Mesenchymal stem cell (in vitro differentiated cells and primary cell): ENCODE results near the gene KDM1A.

ENCODE experiments used
- DNase-seq: peaks from one replicate; pipeline ENCODE4 v3.0.0-alpha.2; 2013
- H2AFZ ChIP-seq: one replicate; pipeline ENCODE4 v1.6.1; 2013; ENCODE audit warnings: low read depth, mild to moderate bottlenecking, control low read depth, inconsistent platforms, low read length, moderate library complexity
- H2AK5ac ChIP-seq: 2 replicates; pipeline ENCODE4 v1.6.1; 2013; ENCODE audit warnings: low read length, moderate library complexity, mild to moderate bottlenecking, inconsistent platforms; ENCODE audit not compliant: severe bottlenecking
- H2BK120ac ChIP-seq: one replicate; pipeline ENCODE4 v1.6.1; 2013; ENCODE audit warnings: low read depth, mild to moderate bottlenecking, inconsistent platforms, low read length, moderate library complexity
- H2BK12ac ChIP-seq, 2 experiments: one replicate each; pipeline ENCODE4 v1.6.1; 2013; ENCODE audit warnings: inconsistent platforms in 2 of 2, low read length in 2 of 2, mild to moderate bottlenecking in 2 of 2, moderate library complexity in 2 of 2, control low read depth in 1 of 2
- H2BK15ac ChIP-seq: one replicate; pipeline ENCODE4 v1.6.1; 2013; ENCODE audit warnings: mild to moderate bottlenecking, low read depth, inconsistent platforms; ENCODE audit not compliant: poor library complexity, severe bottlenecking
- H2BK5ac ChIP-seq: 2 replicates; pipeline ENCODE4 v1.6.1; 2013; ENCODE audit warnings: low read depth, mild to moderate bottlenecking, low read length, control low read depth, inconsistent platforms; ENCODE audit not compliant: poor library complexity, severe bottlenecking
- H3K14ac ChIP-seq, 2 experiments: one replicate each; pipeline ENCODE4 v1.6.1; 2013; ENCODE audit warnings: inconsistent platforms in 2 of 2, low read length in 2 of 2, control low read depth in 1 of 2, mild to moderate bottlenecking in 1 of 2, moderate library complexity in 1 of 2
- H3K18ac ChIP-seq, 2 experiments: one replicate each; pipeline ENCODE4 v1.6.1; 2013; ENCODE audit warnings: inconsistent platforms in 2 of 2, low read length in 2 of 2, control low read depth in 1 of 2, low read depth in 1 of 2, mild to moderate bottlenecking in 1 of 2
- H3K23ac ChIP-seq, 2 experiments: one replicate each; pipeline ENCODE4 v1.6.1; 2013; ENCODE audit warnings: inconsistent platforms in 2 of 2, low read length in 2 of 2, mild to moderate bottlenecking in 2 of 2, moderate library complexity in 2 of 2, control low read depth in 1 of 2
- H3K27ac ChIP-seq: 2 replicates; pipeline ENCODE4 v1.5.1; 2013; ENCODE audit warnings: mild to moderate bottlenecking, moderate library complexity, low read length, control low read depth, inconsistent platforms; ENCODE audit not compliant: poor library complexity, severe bottlenecking
- H3K27me3 ChIP-seq, 2 experiments: 2 replicates each; pipeline versions ENCODE4 v1.6.1 to v1.7.0; 2013; ENCODE audit warnings: low read length in 2 of 2, mild to moderate bottlenecking in 2 of 2, moderate library complexity in 2 of 2, control low read depth in 1 of 2, inconsistent platforms in 1 of 2; ENCODE audit not compliant: control insufficient read depth in 1 of 2, insufficient read depth in 1 of 2
- H3K36me3 ChIP-seq, 2 experiments: 2 replicates each; pipeline versions ENCODE4 v1.6.1 to v1.7.0; 2013; ENCODE audit warnings: low read length in 2 of 2, control low read depth in 1 of 2, inconsistent platforms in 1 of 2, low read depth in 1 of 2, mild to moderate bottlenecking in 1 of 2; ENCODE audit not compliant: insufficient read depth in 2 of 2, control insufficient read depth in 1 of 2
- H3K4ac ChIP-seq, 2 experiments: one replicate each; pipeline ENCODE4 v1.6.1; 2013; ENCODE audit warnings: inconsistent platforms in 2 of 2, low read length in 2 of 2, mild to moderate bottlenecking in 2 of 2, moderate library complexity in 2 of 2, control low read depth in 1 of 2, low read depth in 1 of 2
- H3K4me1 ChIP-seq: 2 replicates; pipeline ENCODE4 v1.6.1; 2013; ENCODE audit warnings: low read depth, low read length, control low read depth; ENCODE audit not compliant: control insufficient read depth, insufficient read depth
- H3K4me2 ChIP-seq: 2 replicates; pipeline ENCODE4 v1.6.1; 2013; ENCODE audit warnings: low read length, mild to moderate bottlenecking, inconsistent platforms; ENCODE audit not compliant: poor library complexity, severe bottlenecking
- H3K4me3 ChIP-seq, 2 experiments: 2 replicates each; pipeline versions ENCODE4 v1.5.1 to v1.7.0; 2013; ENCODE audit warnings: low read length in 2 of 2, mild to moderate bottlenecking in 2 of 2, control low read depth in 1 of 2, low read depth in 1 of 2; ENCODE audit not compliant: insufficient read depth in 1 of 2
- H3K79me1 ChIP-seq: replicated peaks from 2 replicates; pipeline ENCODE4 v1.6.1; 2013; ENCODE audit warnings: mild to moderate bottlenecking, control low read depth, low read length, inconsistent platforms; ENCODE audit not compliant: poor library complexity, severe bottlenecking
- H3K9ac ChIP-seq: 2 replicates; pipeline ENCODE4 v1.7.0; 2013; ENCODE audit warnings: mild to moderate bottlenecking, low read length, moderate library complexity
- H3K9me3 ChIP-seq: 2 replicates; pipeline ENCODE4 v1.7.0; 2013; ENCODE audit warnings: mild to moderate bottlenecking, low read length; ENCODE audit not compliant: control insufficient read depth
- H4K8ac ChIP-seq: one replicate; pipeline ENCODE4 v1.6.1; 2013; ENCODE audit warnings: inconsistent platforms, mild to moderate bottlenecking, low read length, moderate library complexity
- H4K91ac ChIP-seq: one replicate; pipeline ENCODE4 v1.6.1; 2013; ENCODE audit warnings: mild to moderate bottlenecking, low read length, inconsistent platforms
- WGBS: methylation state at CpG from one replicate; pipeline ENCODE4 v1.1.7; 2013; ENCODE audit warnings: mixed read lengths; 5-methylcytosine and 5-hydroxymethylcytosine counted together

KDM1A gene

GRCh38 chr1:23101887-23102286 is 82.6 kb downstream of the KDM1A start:
- H3K9me3 ChIP-seq, result no peaks in the 10 kb centered on the region
- H3K14ac ChIP-seq, result no peak overlapping the region
- H3K4me2 ChIP-seq, result no peak overlapping the region
- H2BK5ac ChIP-seq, result no peak overlapping the region
- H3K4ac ChIP-seq, result no peak overlapping the region
- no peak overlapping the region for H2BK15ac ChIP-seq
- no peaks in the 10 kb centered on the region for H3K27me3 ChIP-seq
- peak overlapping the region; percentile 94 for H2AK5ac ChIP-seq
- H3K4me3 ChIP-seq, result peak overlapping the region in 1 of 2 experiments; percentile 14
- H3K27ac ChIP-seq, result peak overlapping the region; percentile 51
- H3K18ac ChIP-seq, result no peak overlapping the region
- WGBS, result 63% methylated on average over 1 of the region's 2 CpGs
- H3K79me1 ChIP-seq, result peaks cover 13% of the 10 kb centered on the region
- H2AFZ ChIP-seq, result no peak overlapping the region
- no peak overlapping the region for H2BK120ac ChIP-seq
- peak overlapping the region; percentile 6 for H3K9ac ChIP-seq
- peaks cover 14 to 15% of the 10 kb centered on the region in 2 experiments for H3K36me3 ChIP-seq
- H4K91ac ChIP-seq, result peak overlapping the region; percentile 40
- H4K8ac ChIP-seq, result no peak overlapping the region
- no peak for DNase-seq
- peaks cover 8% of the 10 kb centered on the region for H3K4me1 ChIP-seq
- H2BK12ac ChIP-seq, result no peak overlapping the region
- peak overlapping the region in 1 of 2 experiments; percentile 56 for H3K23ac ChIP-seq

GRCh38 chr1:23102289-23102688 is 83.0 kb downstream of the KDM1A start:
- peak; percentile 80 for DNase-seq
- H3K14ac ChIP-seq, result no peak overlapping the region
- peak overlapping the region; percentile 40 for H4K91ac ChIP-seq
- no peak overlapping the region for H3K9ac ChIP-seq
- H2BK15ac ChIP-seq, result no peak overlapping the region
- H2AK5ac ChIP-seq, result peak overlapping the region; percentile 94
- H3K4ac ChIP-seq, result no peak overlapping the region
- no peak overlapping the region for H3K18ac ChIP-seq
- H3K27me3 ChIP-seq, result no peaks in the 10 kb centered on the region
- H2AFZ ChIP-seq, result no peak overlapping the region
- peaks cover 12 to 17% of the 10 kb centered on the region in 2 experiments for H3K36me3 ChIP-seq
- no peak overlapping the region for H3K4me2 ChIP-seq
- H2BK5ac ChIP-seq, result no peak overlapping the region
- peaks cover 10% of the 10 kb centered on the region for H3K79me1 ChIP-seq
- H4K8ac ChIP-seq, result no peak overlapping the region
- no peaks in the 10 kb centered on the region for H3K9me3 ChIP-seq
- H2BK120ac ChIP-seq, result no peak overlapping the region
- H3K4me3 ChIP-seq, result no peak overlapping the region
- peak overlapping the region; percentile 51 for H3K27ac ChIP-seq
- WGBS, result no CpG with 5 or more reads among the region's 1 CpG
- peak overlapping the region in 1 of 2 experiments; percentile 56 for H3K23ac ChIP-seq
- no peak overlapping the region for H2BK12ac ChIP-seq
- peaks cover 8% of the 10 kb centered on the region for H3K4me1 ChIP-seq

- Histone ChIP-seq H2BK5ac (no peak overlapping the region), H3K4me2 (no peak overlapping the region), H3K4ac (peak overlapping the region in 1 of 2 experiments; percentile 17), H3K79me1 (peaks cover 11% of the 10 kb centered on the region), H3K23ac (no peak overlapping the region), H3K4me1 (peaks cover 8% of the 10 kb centered on the region), H2AFZ (no peak overlapping the region), H3K14ac (no peak overlapping the region), H3K4me3 (no peak overlapping the region), H3K27me3 (no peaks in the 10 kb centered on the region), H2BK12ac (no peak overlapping the region), H4K8ac (no peak overlapping the region), H3K36me3 (peaks cover 16 to 26% of the 10 kb centered on the region in 2 experiments), H2BK120ac (peak overlapping the region; percentile 22), H3K9me3 (no peaks in the 10 kb centered on the region), H3K9ac (no peak overlapping the region), H3K18ac (peak overlapping the region in 1 of 2 experiments; percentile 37), H2BK15ac (no peak overlapping the region), H2AK5ac (no peak overlapping the region), H3K27ac (no peak overlapping the region), H4K91ac (no peak overlapping the region)
- WGBS, result 38% methylated on average over 9 of the region's 10 CpGs
- DNase-seq, result peak; percentile 65
Measured at GRCh38 chr1:23103001-23103889, 84.0 kb downstream of the KDM1A start.

GRCh38 chr1:23108918-23109533 is 89.8 kb downstream of the KDM1A start:
- 93% methylated on average over 4 of the region's 4 CpGs for WGBS
- no peak overlapping the region for H2BK12ac ChIP-seq

More at GRCh38 chr1:23108918-23109533, 89.8 kb downstream of the KDM1A start:
- Histone ChIP-seq H3K4me3 (no peak overlapping the region), H3K27me3 (no peaks in the 10 kb centered on the region), H3K79me1 (peaks cover 17% of the 10 kb centered on the region), H3K23ac (no peak overlapping the region), H3K14ac (no peak overlapping the region), H4K91ac (no peak overlapping the region), H3K36me3 (peaks cover 16 to 36% of the 10 kb centered on the region in 2 experiments), H3K18ac (no peak overlapping the region), H2BK5ac (no peak overlapping the region), H3K27ac (no peak overlapping the region), H4K8ac (no peak overlapping the region), H3K9ac (no peak overlapping the region), H2BK15ac (no peak overlapping the region), H2BK120ac (no peak overlapping the region), H3K4me2 (no peak overlapping the region), H2AK5ac (no peak overlapping the region), H3K4ac (no peak overlapping the region), H2AFZ (no peak overlapping the region), H3K4me1 (peaks cover 2% of the 10 kb centered on the region), H3K9me3 (no peaks in the 10 kb centered on the region)
- DNase-seq, result no peak
